IMR-90 (cell line): ENCODE measurements around the gene SVEP1. TPM values are rescaled to one million over a fixed set of nuclear protein-coding genes. Genes with fewer than 3 reads are reported as not detected.

Experiments
- ATAC-seq: fragments of 200-7000 bp; cut with Tn5 transposase; 2 replicates; pipeline ENCODE4 v1.9.1; 2020; ENCODE audit warnings: low read depth, mild to moderate bottlenecking, moderate library complexity
- BruUV-seq: library from RNA; stranded (reverse); fragments of 400-500 nt; replicated peaks from 2 replicates; lab custom pipeline; 2021; lab: Mats Ljungman, UMichigan
- CTCF ChIA-PET: fragments of 300-600 bp; formaldehyde crosslinking; extraction: SDS; loops from one replicate; lab custom pipeline; 2021; ENCODE audit warnings: antibody characterized with exemption; lab: Yijun Ruan, JAX
- POLR2A ChIA-PET: fragments of 300-600 bp; sonication (Branson Sonifier 250); formaldehyde crosslinking; loops from one replicate; lab custom pipeline; 2022; ENCODE audit warnings: antibody characterized with exemption; ENCODE audit not compliant: unreplicated experiment; lab: Charles Lee
- DNase-seq: peaks from one replicate; pipeline ENCODE4 v3.0.0; 2013
- H2AFZ ChIP-seq: replicated peaks from 2 replicates; pipeline ENCODE3; 2013; ENCODE audit warnings: low read length, mild to moderate bottlenecking; ENCODE audit not compliant: poor library complexity
- H2AK5ac ChIP-seq: 2 replicates; pipeline ENCODE4 v1.6.1; 2013; ENCODE audit warnings: low read depth, low read length, inconsistent platforms
- H2AK9ac ChIP-seq: replicated peaks from 2 replicates; pipeline ENCODE3; 2013; ENCODE audit warnings: mild to moderate bottlenecking, low read depth, low read length, moderate library complexity; ENCODE audit not compliant: poor library complexity
- H2BK120ac ChIP-seq: 2 replicates; pipeline ENCODE4 v1.6.1; 2013; ENCODE audit warnings: low read depth, low read length, inconsistent platforms
- H2BK15ac ChIP-seq: 3 replicates; pipeline ENCODE4 v1.6.1; 2013; ENCODE audit warnings: low read depth, low read length, inconsistent platforms
- H2BK20ac ChIP-seq: 2 replicates; pipeline ENCODE4 v1.6.1; 2013; ENCODE audit warnings: low read depth, mild to moderate bottlenecking, inconsistent platforms, low read length, moderate library complexity
- H2BK5ac ChIP-seq: 2 replicates; pipeline ENCODE4 v1.6.1; 2013; ENCODE audit warnings: mild to moderate bottlenecking, low read depth, low read length, inconsistent platforms; ENCODE audit not compliant: poor library complexity, severe bottlenecking
- H3K14ac ChIP-seq: replicated peaks from 2 replicates; pipeline ENCODE4 v1.6.1; 2013; ENCODE audit warnings: low read depth, low read length, inconsistent platforms
- H3K18ac ChIP-seq: 2 replicates; pipeline ENCODE4 v1.6.1; 2013; ENCODE audit warnings: low read depth, low read length, control low read depth
- H3K23ac ChIP-seq: 2 replicates; pipeline ENCODE4 v1.6.1; 2013; ENCODE audit warnings: low read depth, low read length, inconsistent platforms
- H3K27ac ChIP-seq: 2 replicates; pipeline ENCODE4 v1.5.1; 2013; ENCODE audit warnings: mild to moderate bottlenecking, control low read depth, low read length; ENCODE audit not compliant: insufficient read depth
- H3K27me3 ChIP-seq: 2 replicates; pipeline ENCODE4 v1.6.1; 2013; ENCODE audit warnings: low read length; ENCODE audit not compliant: control insufficient read depth, insufficient read depth
- H3K36me3 ChIP-seq: 2 replicates; pipeline ENCODE4 v1.6.1; 2013; ENCODE audit warnings: low read length, mixed read lengths; ENCODE audit not compliant: control insufficient read depth, insufficient read depth
- H3K4ac ChIP-seq: 2 replicates; pipeline ENCODE4 v1.6.1; 2013; ENCODE audit warnings: low read depth, low read length, inconsistent platforms
- H3K4me1 ChIP-seq: 2 replicates; pipeline ENCODE4 v1.6.1; 2013; ENCODE audit warnings: low read length, mixed read lengths; ENCODE audit not compliant: control insufficient read depth, insufficient read depth
- H3K4me2 ChIP-seq: 2 replicates; pipeline ENCODE4 v1.6.1; 2013; ENCODE audit warnings: low read depth, mild to moderate bottlenecking, control low read depth, low read length, moderate library complexity
- H3K4me3 ChIP-seq: 2 replicates; pipeline ENCODE4 v1.5.1; 2013; ENCODE audit warnings: low read depth, mild to moderate bottlenecking, control low read depth, low read length, moderate library complexity; ENCODE audit not compliant: insufficient read depth
- H3K56ac ChIP-seq: 2 replicates; pipeline ENCODE4 v1.6.1; 2013; ENCODE audit warnings: low read length, inconsistent platforms; ENCODE audit not compliant: insufficient read depth; ENCODE audit errors: extremely low read depth
- H3K79me1 ChIP-seq, 2 experiments: 2 replicates each; pipeline ENCODE4 v1.6.1; 2013; ENCODE audit warnings: low read length in 2 of 2, inconsistent platforms in 1 of 2, low read depth in 1 of 2
- H3K9ac ChIP-seq: 2 replicates; pipeline ENCODE4 v1.6.1; 2013; ENCODE audit warnings: low read depth, low read length, control low read depth
- H3K9me1 ChIP-seq: 2 replicates; pipeline ENCODE4 v1.6.1; 2013; ENCODE audit warnings: low read length, inconsistent platforms; ENCODE audit not compliant: insufficient read depth
- H3K9me3 ChIP-seq: 2 replicates; pipeline ENCODE4 v1.6.1; 2013; ENCODE audit warnings: low read length; ENCODE audit not compliant: control insufficient read depth, insufficient read depth
- H4K20me1 ChIP-seq: 2 replicates; pipeline ENCODE4 v1.6.1; 2013; ENCODE audit warnings: low read length, inconsistent platforms; ENCODE audit not compliant: insufficient read depth
- H4K5ac ChIP-seq: 2 replicates; pipeline ENCODE4 v1.6.1; 2013; ENCODE audit warnings: mild to moderate bottlenecking, low read depth, low read length, control low read depth
- H4K8ac ChIP-seq, 2 experiments: 2 replicates each; pipeline ENCODE4 v1.6.1; 2013; ENCODE audit warnings: low read depth in 2 of 2, low read length in 2 of 2, control low read depth in 1 of 2, inconsistent platforms in 1 of 2
- H4K91ac ChIP-seq: 2 replicates; pipeline ENCODE4 v1.6.1; 2013; ENCODE audit warnings: low read depth, low read length, inconsistent platforms; ENCODE audit not compliant: insufficient read depth
- BHLHE40 ChIP-seq: fragments of 150-350 bp; IDR thresholded peaks from 2 replicates; pipeline ENCODE4 v1.6.1; 2016; ENCODE audit warnings: mild to moderate bottlenecking, low read depth, low read length
- CEBPB ChIP-seq: IDR thresholded peaks from 2 replicates; pipeline ENCODE4 v1.6.1; 2012; ENCODE audit warnings: low read depth, low read length, improper control_type of control experiment
- CHD1 ChIP-seq: IDR thresholded peaks from 2 replicates; pipeline ENCODE4 v1.6.1; 2012; ENCODE audit warnings: low read depth, low read length, improper control_type of control experiment
- FOS ChIP-seq: fragments of 150-350 bp; IDR thresholded peaks from 2 replicates; pipeline ENCODE4 v1.6.1; 2016; ENCODE audit warnings: low read depth, low read length
- MAFK ChIP-seq: IDR thresholded peaks from 2 replicates; pipeline ENCODE4 v1.6.1; 2012; ENCODE audit warnings: low read depth, low read length, improper control_type of control experiment
- MAZ ChIP-seq: IDR thresholded peaks from 2 replicates; pipeline ENCODE4 v1.6.1; 2012; ENCODE audit warnings: low read depth, mild to moderate bottlenecking, low read length, improper control_type of control experiment, moderate library complexity, borderline replicate concordance
- MXI1 ChIP-seq: IDR thresholded peaks from 2 replicates; pipeline ENCODE4 v1.6.1; 2012; ENCODE audit warnings: low read depth, mild to moderate bottlenecking, low read length, moderate library complexity, borderline replicate concordance
- NFE2L2 ChIP-seq: fragments of 150-350 bp; IDR thresholded peaks from 2 replicates; pipeline ENCODE4 v1.6.1; 2016; ENCODE audit warnings: low read depth, mild to moderate bottlenecking, low read length
- POLR2A ChIP-seq: IDR thresholded peaks from 2 replicates; pipeline ENCODE4 v1.6.1; 2012; ENCODE audit warnings: mild to moderate bottlenecking, low read depth, low read length
- RAD21 ChIP-seq: IDR thresholded peaks from 2 replicates; pipeline ENCODE4 v1.6.1; 2012; ENCODE audit warnings: low read length, improper control_type of control experiment
- RCOR1 ChIP-seq: IDR thresholded peaks from 2 replicates; pipeline ENCODE4 v1.6.1; 2012; ENCODE audit warnings: mild to moderate bottlenecking, low read length, improper control_type of control experiment; ENCODE audit not compliant: insufficient replicate concordance
- RFX5 ChIP-seq: IDR thresholded peaks from 2 replicates; pipeline ENCODE4 v1.8.0; 2012; ENCODE audit warnings: low read depth, mild to moderate bottlenecking, low read length, moderate library complexity
- SMC3 ChIP-seq: fragments of 150-350 bp; IDR thresholded peaks from 2 replicates; pipeline ENCODE4 v1.6.1; 2016; ENCODE audit warnings: low read depth, mild to moderate bottlenecking, antibody characterized with exemption, low read length, moderate library complexity
- USF2 ChIP-seq: fragments of 150-350 bp; IDR thresholded peaks from 2 replicates; pipeline ENCODE4 v1.6.1; 2017; ENCODE audit warnings: mild to moderate bottlenecking, antibody characterized with exemption, low read length, low read depth
- WGBS, 2 experiments: methylation state at CpG; one replicate each; pipeline versions ENCODE4 v1.1.5 to v1.1.7; 2013; ENCODE audit warnings: missing lambda C conversion rate in 2 of 2; ENCODE audit not compliant: insufficient read length in 1 of 2; ENCODE audit errors: extremely low coverage in 2 of 2; 5-methylcytosine and 5-hydroxymethylcytosine counted together
- dilution Hi-C: fragments of 300-500 bp; cut with HindIII; formaldehyde crosslinking; loops from one replicate; pipeline ENCODE4 v1.14.3; 2018; ENCODE audit warnings: low sequenced_read_pairs; ENCODE audit not compliant: unreplicated experiment
- in situ Hi-C: fragments of 300-500 bp; cut with MboI; formaldehyde crosslinking; loops from 3 replicates; pipeline ENCODE4 v1.14.3; 2019; ENCODE audit warnings: low sequenced_read_pairs, inconsistent platforms, mixed read lengths
- intact Hi-C: fragments of 100-400 bp; cut with micrococcal nuclease; formaldehyde crosslinking; loops from 2 replicates; pipeline ENCODE4 v1.10.0; 2022
- polyA plus RNA-seq, 3 experiments: library from polyadenylated mRNA; depleted of rRNA; stranded (reverse); fragments of >200 nt; gene quantifications; 2 replicates each; pipeline ENCODE4 v1.2.3, GENCODE V29; 2012; ENCODE audit warnings: low replicate concordance in 1 of 3
- total RNA-seq: library from RNA; depleted of rRNA; stranded (reverse); fragments of >200 nt; gene quantifications from 2 replicates; pipeline ENCODE4 v1.2.3, GENCODE V29; 2012
- TF ChIP-seq, protein P1 (sequence below): fragments of 150-350 bp; IDR thresholded peaks from 2 replicates; pipeline ENCODE4 v1.6.1; 2016; ENCODE audit warnings: low read depth, mild to moderate bottlenecking, low read length, moderate library complexity, borderline replicate concordance
- TF ChIP-seq, protein P2 (sequence below): conservative IDR thresholded peaks from 2 replicates; pipeline ENCODE4 v1.5.1; 2012; ENCODE audit warnings: mild to moderate bottlenecking, low read depth, low read length, improper control_type of control experiment

Gene SVEP1
- total and polyA plus RNA-seq, 2 of the 4 experiments (the other 2 are of a cell fraction), result 4.8 to 16.7 TPM

GRCh38 chr9:110512817-110513216, 66.7 kb downstream of the SVEP1 start:
- H3K9me3 ChIP-seq, result no peaks in the 10 kb centered on the region
- ATAC-seq (no peak), DNase-seq (no peak)
- no peaks in the 10 kb centered on the region for H4K20me1 ChIP-seq
- H3K4me1 ChIP-seq, result no peaks in the 10 kb centered on the region
- H2BK20ac ChIP-seq, result no peak overlapping the region
- no peak overlapping the region for H2AFZ ChIP-seq
- H3K4ac ChIP-seq, result no peak overlapping the region
- no peaks in the 10 kb centered on the region for H3K27me3 ChIP-seq
- no peak overlapping the region for H3K27ac ChIP-seq
- H2BK120ac ChIP-seq, result no peak overlapping the region
- no peak overlapping the region for H2BK5ac ChIP-seq
- intact Hi-C loops (loop anchor here (2.0 kb wide), 1 partner anchor 54 kb away; no protein-coding TSS in a partner anchor), dilution Hi-C loops (no loop called here), in situ Hi-C loops (no loop called here)
- no peak overlapping the region for H2BK15ac ChIP-seq
- ChIA-PET POLR2A (no interaction called here), CTCF (no interaction called here)
- H3K4me2 ChIP-seq, result no peak overlapping the region
- no TSS peak for BruUV-seq
- no peak overlapping the region for H3K23ac ChIP-seq
- H4K5ac ChIP-seq, result no peak overlapping the region
- H2AK9ac ChIP-seq, result no peak overlapping the region
- no peak overlapping the region for H3K14ac ChIP-seq
- no CpG with 5 or more reads among the region's 3 CpGs for WGBS, 2 experiments
- no peak overlapping the region for H3K18ac ChIP-seq
- no peak overlapping the region for H4K91ac ChIP-seq
- H3K56ac ChIP-seq, result no peak overlapping the region
- no peak overlapping the region for H3K9ac ChIP-seq
- no peak overlapping the region for H3K4me3 ChIP-seq
- H3K36me3 ChIP-seq, result peaks cover 23% of the 10 kb centered on the region
- no peaks in the 10 kb centered on the region for H3K79me1 ChIP-seq
- no peaks in the 10 kb centered on the region for H3K9me1 ChIP-seq
- TF ChIP-seq CHD1 (no peak), NFE2L2 (no peak), POLR2A (no peak), MAZ (no peak), RAD21 (no peak), USF2 (no peak), RCOR1 (no peak), RFX5 (no peak), MAFK (no peak), CEBPB (no peak), MXI1 (no peak), FOS (no peak), SMC3 (no peak), BHLHE40 (no peak)
- TF ChIP-seq, protein P1, sequence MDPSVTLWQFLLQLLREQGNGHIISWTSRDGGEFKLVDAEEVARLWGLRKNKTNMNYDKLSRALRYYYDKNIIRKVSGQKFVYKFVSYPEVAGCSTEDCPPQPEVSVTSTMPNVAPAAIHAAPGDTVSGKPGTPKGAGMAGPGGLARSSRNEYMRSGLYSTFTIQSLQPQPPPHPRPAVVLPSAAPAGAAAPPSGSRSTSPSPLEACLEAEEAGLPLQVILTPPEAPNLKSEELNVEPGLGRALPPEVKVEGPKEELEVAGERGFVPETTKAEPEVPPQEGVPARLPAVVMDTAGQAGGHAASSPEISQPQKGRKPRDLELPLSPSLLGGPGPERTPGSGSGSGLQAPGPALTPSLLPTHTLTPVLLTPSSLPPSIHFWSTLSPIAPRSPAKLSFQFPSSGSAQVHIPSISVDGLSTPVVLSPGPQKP, result no peak
- TF ChIP-seq, protein P2, sequence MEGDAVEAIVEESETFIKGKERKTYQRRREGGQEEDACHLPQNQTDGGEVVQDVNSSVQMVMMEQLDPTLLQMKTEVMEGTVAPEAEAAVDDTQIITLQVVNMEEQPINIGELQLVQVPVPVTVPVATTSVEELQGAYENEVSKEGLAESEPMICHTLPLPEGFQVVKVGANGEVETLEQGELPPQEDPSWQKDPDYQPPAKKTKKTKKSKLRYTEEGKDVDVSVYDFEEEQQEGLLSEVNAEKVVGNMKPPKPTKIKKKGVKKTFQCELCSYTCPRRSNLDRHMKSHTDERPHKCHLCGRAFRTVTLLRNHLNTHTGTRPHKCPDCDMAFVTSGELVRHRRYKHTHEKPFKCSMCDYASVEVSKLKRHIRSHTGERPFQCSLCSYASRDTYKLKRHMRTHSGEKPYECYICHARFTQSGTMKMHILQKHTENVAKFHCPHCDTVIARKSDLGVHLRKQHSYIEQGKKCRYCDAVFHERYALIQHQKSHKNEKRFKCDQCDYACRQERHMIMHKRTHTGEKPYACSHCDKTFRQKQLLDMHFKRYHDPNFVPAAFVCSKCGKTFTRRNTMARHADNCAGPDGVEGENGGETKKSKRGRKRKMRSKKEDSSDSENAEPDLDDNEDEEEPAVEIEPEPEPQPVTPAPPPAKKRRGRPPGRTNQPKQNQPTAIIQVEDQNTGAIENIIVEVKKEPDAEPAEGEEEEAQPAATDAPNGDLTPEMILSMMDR, result no peak
- no peak overlapping the region for H4K8ac ChIP-seq
- no peak overlapping the region for H2AK5ac ChIP-seq
